8988T (cell line): ENCODE measurements around the gene KIF15.
A peak's percentile ranks its signal among the peaks of the same experiment; 100 is the strongest.
"Not testable (repeated sequence)": the region's sequence is repeated elsewhere in the genome, so short reads cannot be mapped to it uniquely, and the experiment has no call there.

Source experiments
- DNase-seq: peaks from one replicate; pipeline ENCODE4 v3.0.0; 2011

KIF15 gene

GRCh38 chr3:44831232-44831631, 69.6 kb downstream of the KIF15 start:
- no peak for DNase-seq

GRCh38 chr3:44832032-44832431, 70.4 kb downstream of the KIF15 start:
- no peak for DNase-seq

GRCh38 chr3:44832965-44833364, 71.4 kb downstream of the KIF15 start:
- DNase-seq = no peak

GRCh38 chr3:44833394-44833793, 71.8 kb downstream of the KIF15 start:
- DNase-seq = no peak

GRCh38 chr3:44835684-44836083, 74.1 kb downstream of the KIF15 start:
- no peak for DNase-seq

- DNase-seq = no peak
Measured at GRCh38 chr3:44842376-44842775, 80.8 kb downstream of the KIF15 start.

- no peak for DNase-seq
Measured at GRCh38 chr3:44845528-44846520, 84.2 kb downstream of the KIF15 start.

GRCh38 chr3:44848634-44849033, 87.0 kb downstream of the KIF15 start:
- DNase-seq = no peak

- not testable (repeated sequence) for DNase-seq
Measured at GRCh38 chr3:44856663-44857062, 95.1 kb downstream of the KIF15 start.

- DNase-seq = no peak
Measured at GRCh38 chr3:44860117-44860516, 98.5 kb downstream of the KIF15 start.

GRCh38 chr3:44861412-44862225, 100.0 kb downstream of the KIF15 start, which contains the start of gene TMEM42:
Gene TMEM42, plus strand, starts transcription at chr3:44861912. Its CDS starts 13 bp downstream, at chr3:44861925.
- DNase-seq = peak; percentile 99

GRCh38 chr3:44862226-44862637, 100.6 kb downstream of the KIF15 start:
- no peak for DNase-seq

GRCh38 chr3:44865272-44866035, 103.9 kb downstream of the KIF15 start:
- DNase-seq = no peak

- DNase-seq = no peak
Measured at GRCh38 chr3:44867421-44868111, 106.0 kb downstream of the KIF15 start.

- DNase-seq = no peak
Measured at GRCh38 chr3:44870375-44871061, 108.9 kb downstream of the KIF15 start.

- no peak for DNase-seq
Measured at GRCh38 chr3:44874308-44874707, 112.7 kb downstream of the KIF15 start, which contains the start of gene TGM4. Gene TGM4, plus strand, starts transcription at chr3:44874608. Its CDS starts 71 bp downstream, at chr3:44874679.

GRCh38 chr3:44875596-44875995, 114.0 kb downstream of the KIF15 start:
- no peak for DNase-seq

GRCh38 chr3:44877333-44877732, 115.7 kb downstream of the KIF15 start:
- no peak for DNase-seq

- DNase-seq = no peak
Measured at GRCh38 chr3:44880284-44880683, 118.7 kb downstream of the KIF15 start.

- no peak for DNase-seq
Measured at GRCh38 chr3:44883213-44883955, 121.8 kb downstream of the KIF15 start.

GRCh38 chr3:44883999-44884431, 122.4 kb downstream of the KIF15 start:
- DNase-seq = peak; percentile 38
